Chondrocyte (in vitro differentiated cells): ENCODE measurements around the gene PIK3C3. TPM values are rescaled to one million over a fixed set of nuclear protein-coding genes. Genes with fewer than 3 reads are reported as not detected.
A peak's percentile ranks its signal among the peaks of the same experiment; 100 is the strongest.

Source experiments
- DNase-seq: peaks from one replicate; pipeline ENCODE4 v3.0.0; 2021; ENCODE audit warnings: mixed read lengths, low spot score
- H3K27ac Mint-ChIP-seq: one replicate; pipeline ENCODE4 v1.8.0; 2021; ENCODE audit warnings: mild to moderate bottlenecking, moderate library complexity, mixed read lengths; ENCODE audit not compliant: unreplicated experiment
- H3K27me3 Mint-ChIP-seq: 2 replicates; pipeline ENCODE4 v1.8.0; 2021; ENCODE audit warnings: low read depth, mixed read lengths
- H3K36me3 Mint-ChIP-seq: 2 replicates; pipeline ENCODE4 v1.8.0; 2021; ENCODE audit warnings: low read depth, mixed read lengths
- H3K4me1 Mint-ChIP-seq: 2 replicates; pipeline ENCODE4 v1.8.0; 2021; ENCODE audit warnings: low read depth, mild to moderate bottlenecking, mixed read lengths
- H3K4me3 Mint-ChIP-seq: one replicate; pipeline ENCODE4 v1.8.0; 2021; ENCODE audit warnings: mild to moderate bottlenecking, moderate library complexity, mixed read lengths; ENCODE audit not compliant: unreplicated experiment
- H3K9me3 Mint-ChIP-seq: 2 replicates; pipeline ENCODE4 v1.8.0; 2021; ENCODE audit warnings: low read depth, mixed read lengths
- CTCF ChIP-seq: fragments of 200-600 bp; sonication (generic); IDR thresholded peaks from 2 replicates; pipeline ENCODE4 v1.5.0; 2021; ENCODE audit warnings: antibody characterized with exemption, mild to moderate bottlenecking, moderate library complexity
- total RNA-seq: library from RNA; stranded (reverse); gene quantifications from 3 replicates; pipeline ENCODE4 v1.2.1, GENCODE V29; 2021

PIK3C3 gene
- total RNA-seq, 1 donor from 2014 or later = 53.0 TPM

DNA sequence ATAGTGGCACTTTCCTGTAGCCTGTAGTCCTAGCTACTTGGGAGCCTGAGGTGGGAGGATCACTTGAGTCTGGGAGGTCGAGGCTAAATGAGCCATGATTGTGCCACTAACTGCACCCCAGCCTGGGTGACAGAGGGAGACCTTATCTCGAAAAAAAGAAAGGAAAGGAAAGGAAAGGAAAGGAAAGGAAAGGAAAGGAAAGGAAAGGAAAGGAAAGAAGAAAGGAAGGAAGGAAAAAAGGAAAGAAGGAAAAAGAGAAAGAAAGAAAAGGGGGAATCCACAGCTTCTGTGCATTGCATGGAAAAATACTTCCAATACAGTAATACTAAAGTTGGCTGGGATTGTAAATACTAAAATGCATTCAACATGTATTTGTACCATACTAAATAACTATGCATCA is 12.8 kb upstream of the PIK3C3 start:
- TF ChIP-seq CTCF = no peak
- Mint-ChIP-seq H3K27ac (no peak overlapping the region), H3K9me3 (no peaks in the 10 kb centered on the region), H3K27me3 (no peaks in the 10 kb centered on the region), H3K36me3 (no peaks in the 10 kb centered on the region), H3K4me3 (no peak overlapping the region), H3K4me1 (peaks cover 55% of the 10 kb centered on the region)
- no peak for DNase-seq

- Mint-ChIP-seq H3K36me3 (no peaks in the 10 kb centered on the region), H3K27ac (no peak overlapping the region), H3K27me3 (no peaks in the 10 kb centered on the region), H3K4me3 (no peak overlapping the region), H3K4me1 (peaks cover 15% of the 10 kb centered on the region), H3K9me3 (no peaks in the 10 kb centered on the region)
- no peak for DNase-seq
- no peak for TF ChIP-seq CTCF
Measured at GRCh38 chr18:41948544-41949110, 6.4 kb upstream of the PIK3C3 start.

- no peak for TF ChIP-seq CTCF
- no peaks in the 10 kb centered on the region for H3K36me3 Mint-ChIP-seq
- H3K4me3 Mint-ChIP-seq = no peak overlapping the region
- no peaks in the 10 kb centered on the region for H3K9me3 Mint-ChIP-seq
- DNase-seq = no peak
- H3K27ac Mint-ChIP-seq = no peak overlapping the region
- H3K27me3 Mint-ChIP-seq = no peaks in the 10 kb centered on the region
- peaks cover 15% of the 10 kb centered on the region for H3K4me1 Mint-ChIP-seq
Measured at GRCh38 chr18:41949206-41949920, 5.7 kb upstream of the PIK3C3 start.

DNA sequence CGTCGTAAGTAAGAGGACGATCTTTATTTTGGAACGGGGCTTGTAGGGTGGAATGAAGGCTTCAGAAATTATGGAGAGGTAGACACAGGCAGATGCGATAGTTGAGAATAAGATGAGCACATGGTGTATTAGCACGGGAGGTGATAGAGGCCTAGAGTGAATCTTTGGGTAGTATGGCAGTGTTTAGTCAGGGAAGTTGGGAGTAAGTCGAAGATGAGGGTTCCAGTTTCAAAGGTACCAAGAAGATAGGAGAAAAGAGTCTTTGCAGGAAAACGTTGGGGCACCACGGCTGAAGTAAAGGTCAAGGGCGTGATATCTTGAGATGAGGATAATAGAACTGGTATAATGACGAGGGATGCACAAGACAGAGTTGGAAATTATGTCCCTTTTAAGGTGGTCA is 654 bp downstream of the PIK3C3 start:
- peaks cover 29% of the 10 kb centered on the region for H3K4me1 Mint-ChIP-seq
- H3K4me3 Mint-ChIP-seq = peak overlapping the region; percentile 97
- H3K27me3 Mint-ChIP-seq = no peaks in the 10 kb centered on the region
- TF ChIP-seq CTCF = no peak
- no peaks in the 10 kb centered on the region for H3K9me3 Mint-ChIP-seq
- peaks cover 6% of the 10 kb centered on the region for H3K36me3 Mint-ChIP-seq
- no peak for DNase-seq
- peak overlapping the region; percentile 99 for H3K27ac Mint-ChIP-seq

GRCh38 chr18:41959045-41959444 is 4.0 kb downstream of the PIK3C3 start:
- Mint-ChIP-seq H3K27ac (no peak overlapping the region), H3K9me3 (no peaks in the 10 kb centered on the region), H3K4me1 (peaks cover 29% of the 10 kb centered on the region), H3K36me3 (peaks cover 9% of the 10 kb centered on the region), H3K4me3 (no peak overlapping the region), H3K27me3 (no peaks in the 10 kb centered on the region)
- DNase-seq = no peak
- no peak for TF ChIP-seq CTCF
